GM23338 (cell line): ENCODE results near the gene TNFRSF1A. TPM values are rescaled to one million over a fixed set of nuclear protein-coding genes. Genes with fewer than 3 reads are reported as not detected.

ENCODE experiments used
- ATAC-seq: fragments of 200-7000 bp; cut with Tn5 transposase; 3 replicates; pipeline ENCODE4 v1.9.1; 2020
- DNase-seq: peaks from one replicate; pipeline ENCODE4 v3.0.0-alpha.2; 2015; ENCODE audit warnings: low spot score
- H2AFZ ChIP-seq: fragments of 200-600 bp; sonication (generic); 2 replicates; pipeline ENCODE4 v1.8.0; 2016; ENCODE audit warnings: antibody characterized with exemption, mild to moderate bottlenecking, moderate library complexity
- H3F3A ChIP-seq: fragments of 200-600 bp; sonication (generic); replicated peaks from 2 replicates; pipeline ENCODE4 v1.8.0; 2017; ENCODE audit warnings: antibody characterized with exemption, mixed run types, low read depth
- H3K27ac ChIP-seq: fragments of 200-600 bp; sonication (generic); 2 replicates; pipeline ENCODE4 v1.6.1; 2016; ENCODE audit warnings: low read depth
- H3K27me3 ChIP-seq: fragments of 200-600 bp; sonication (generic); 2 replicates; pipeline ENCODE4 v1.8.0; 2016; ENCODE audit warnings: mild to moderate bottlenecking, mixed run types, moderate library complexity; ENCODE audit not compliant: insufficient read depth
- H3K36me3 ChIP-seq: fragments of 200-600 bp; sonication (generic); 2 replicates; pipeline ENCODE4 v1.8.0; 2016; ENCODE audit warnings: mild to moderate bottlenecking; ENCODE audit not compliant: insufficient read depth
- H3K4me1 ChIP-seq: fragments of 200-600 bp; sonication (generic); 2 replicates; pipeline ENCODE4 v1.8.0; 2016; ENCODE audit warnings: mild to moderate bottlenecking, moderate library complexity; ENCODE audit not compliant: insufficient read depth
- H3K4me2 ChIP-seq: fragments of 200-600 bp; sonication (generic); 2 replicates; pipeline ENCODE4 v1.7.1; 2017; ENCODE audit warnings: mixed run types
- H3K4me3 ChIP-seq: fragments of 200-600 bp; sonication (generic); 2 replicates; pipeline ENCODE4 v1.6.1; 2016; ENCODE audit warnings: mixed run types
- H3K79me2 ChIP-seq: fragments of 200-600 bp; sonication (generic); replicated peaks from 2 replicates; pipeline ENCODE4 v1.8.0; 2017; ENCODE audit warnings: mild to moderate bottlenecking; ENCODE audit not compliant: insufficient read depth
- H3K9me2 ChIP-seq: fragments of 200-600 bp; sonication (generic); 2 replicates; pipeline ENCODE4 v1.8.0; 2017; ENCODE audit not compliant: insufficient read depth
- H4K20me1 ChIP-seq: fragments of 200-600 bp; sonication (generic); replicated peaks from 2 replicates; pipeline ENCODE4 v1.8.0; 2017; ENCODE audit warnings: mild to moderate bottlenecking; ENCODE audit not compliant: insufficient read depth
- H3K27ac Mint-ChIP-seq: 2 replicates; pipeline ENCODE4 v1.8.0; 2020; ENCODE audit warnings: inconsistent platforms, mild to moderate bottlenecking, moderate library complexity, mixed read lengths
- H3K27me3 Mint-ChIP-seq: 3 replicates; pipeline ENCODE4 v1.8.0; 2022; ENCODE audit warnings: low read depth, mild to moderate bottlenecking, moderate library complexity, mixed read lengths, inconsistent platforms; ENCODE audit not compliant: insufficient read depth, poor library complexity
- H3K36me3 Mint-ChIP-seq: 3 replicates; pipeline ENCODE4 v1.8.0; 2021; ENCODE audit warnings: low read depth, mild to moderate bottlenecking, inconsistent platforms, moderate library complexity, mixed read lengths
- H3K4me1 Mint-ChIP-seq: 3 replicates; pipeline ENCODE4 v1.8.0; 2020; ENCODE audit warnings: mild to moderate bottlenecking, inconsistent platforms, mixed read lengths
- H3K4me3 Mint-ChIP-seq: 3 replicates; pipeline ENCODE4 v1.8.0; 2021; ENCODE audit warnings: moderate library complexity, mild to moderate bottlenecking, inconsistent platforms, mixed read lengths
- H3K9me3 Mint-ChIP-seq: 3 replicates; pipeline ENCODE4 v1.8.0; 2020; ENCODE audit warnings: moderate library complexity, mild to moderate bottlenecking, inconsistent platforms, mixed read lengths
- CREB1 ChIP-seq: fragments of 250-450 bp; sonication (Bioruptor Pico); IDR thresholded peaks from 2 replicates; pipeline ENCODE4 v1.5.0; 2020; ENCODE audit warnings: low read depth, mild to moderate bottlenecking, moderate library complexity
- CTCF ChIP-seq, 2 experiments: fragments of 200-600 bp in 1 of 2; sonication (generic) in 1 of 2; conservative IDR thresholded peaks; 2 replicates each; pipeline versions ENCODE4 v1.5.1 to v1.6.1; 2016 to 2017; ENCODE audit warnings: antibody characterized with exemption in 2 of 2, low read depth in 2 of 2, mild to moderate bottlenecking in 2 of 2, moderate library complexity in 1 of 2
- ETS1 ChIP-seq: IDR thresholded peaks from 2 replicates; pipeline ENCODE4 v1.6.1; 2016; ENCODE audit warnings: antibody characterized with exemption
- EZH2 ChIP-seq: fragments of 200-600 bp; sonication (generic); IDR thresholded peaks from one replicate; pipeline ENCODE4 v1.8.0; 2017; ENCODE audit warnings: antibody characterized with exemption, mild to moderate bottlenecking, low read depth; ENCODE audit not compliant: unreplicated experiment
- JUNB ChIP-seq: IDR thresholded peaks from one replicate; pipeline ENCODE4 v1.6.1; 2016; ENCODE audit warnings: antibody characterized with exemption; ENCODE audit not compliant: unreplicated experiment
- POLR2AphosphoS5 ChIP-seq: IDR thresholded peaks from 2 replicates; pipeline ENCODE4 v1.6.1; 2016; ENCODE audit warnings: antibody characterized with exemption, low read depth
- REST ChIP-seq: IDR thresholded peaks from one replicate; pipeline ENCODE4 v1.6.1; 2018; ENCODE audit warnings: antibody characterized with exemption; ENCODE audit not compliant: unreplicated experiment
- STAT1 ChIP-seq: IDR thresholded peaks from one replicate; pipeline ENCODE4 v1.6.1; 2016; ENCODE audit warnings: antibody characterized with exemption; ENCODE audit not compliant: unreplicated experiment
- ZNF331 ChIP-seq: fragments of 250-450 bp; sonication (Bioruptor Pico); IDR thresholded peaks from 2 replicates; pipeline ENCODE4 v1.5.0; 2020; ENCODE audit warnings: low read depth, mild to moderate bottlenecking, moderate library complexity
- polyA plus RNA-seq: library from polyadenylated mRNA; unstranded; fragments of >200 nt; fragmentation: Nextera tagmentation; extraction: Ambion mirVana; gene quantifications from 2 replicates; pipeline ENCODE4 v1.2.1, GENCODE V29; 2016
- total RNA-seq: library from RNA; depleted of rRNA; stranded (reverse); fragments of >200 nt; shearing (Covaris generic); gene quantifications from 2 replicates; pipeline ENCODE4 v1.2.3, GENCODE V29; 2014

The TNFRSF1A gene
- total and polyA plus RNA-seq, 2 experiments from 2014 or later: 24.3 to 43.4 TPM

GRCh38 chr12:6317693-6318439, 24.0 kb downstream of the TNFRSF1A start:
- Histone ChIP-seq H3K27ac (no peak overlapping the region), H3K27me3 (no peaks in the 10 kb centered on the region), H3K79me2 (no peaks in the 10 kb centered on the region), H3K4me3 (no peak overlapping the region), H4K20me1 (no peaks in the 10 kb centered on the region), H3K4me2 (no peak overlapping the region), H3K4me1 (peaks cover 22% of the 10 kb centered on the region), H2AFZ (no peak overlapping the region), H3K9me2 (no peaks in the 10 kb centered on the region), H3K36me3 (peaks cover 12% of the 10 kb centered on the region), H3F3A (peaks cover 21% of the 10 kb centered on the region)
- TF ChIP-seq POLR2AphosphoS5: no peak
- TF ChIP-seq JUNB: no peak
- TF ChIP-seq CREB1 (CRISPR knock-in tag): no peak
- TF ChIP-seq STAT1: no peak
- TF ChIP-seq EZH2: no peak
- TF ChIP-seq ZNF331: no peak
- TF ChIP-seq ETS1: no peak
- H3K9me3 Mint-ChIP-seq: no peaks in the 10 kb centered on the region; the same call in 2 of the 3 replicates
- peaks cover 54% of the 10 kb centered on the region for H3K36me3 Mint-ChIP-seq
- no peak for ATAC-seq
- peaks cover 37% of the 10 kb centered on the region for H3K27me3 Mint-ChIP-seq
- H3K4me1 Mint-ChIP-seq: peaks cover 43% of the 10 kb centered on the region
- no peak overlapping the region; the same call in 2 of the 3 replicates for H3K4me3 Mint-ChIP-seq
- H3K27ac Mint-ChIP-seq: no peak overlapping the region
- no peak for DNase-seq

GRCh38 chr12:6316921-6317692, 24.8 kb downstream of the TNFRSF1A start:
- Histone ChIP-seq H3K27ac (no peak overlapping the region), H3K4me3 (no peak overlapping the region), H3K36me3 (peaks cover 12% of the 10 kb centered on the region), H3K79me2 (no peaks in the 10 kb centered on the region), H3F3A (peaks cover 13% of the 10 kb centered on the region), H3K9me2 (no peaks in the 10 kb centered on the region), H4K20me1 (no peaks in the 10 kb centered on the region), H2AFZ (no peak overlapping the region), H3K4me2 (no peak overlapping the region), H3K27me3 (no peaks in the 10 kb centered on the region), H3K4me1 (peaks cover 20% of the 10 kb centered on the region)
- H3K27me3 Mint-ChIP-seq: peaks cover 37% of the 10 kb centered on the region
- TF ChIP-seq REST (no peak), CTCF (conservative IDR thresholded peaks at IDR 0.05; ENCODE audit: low read depth in 2 of 2) (0 out of 4 replicates have a peak, but pooled peaks of 1 of the 2 experiments have one; percentile 9)
- H3K4me3 Mint-ChIP-seq: no peak overlapping the region
- H3K9me3 Mint-ChIP-seq: no peaks in the 10 kb centered on the region; the same call in 2 of the 3 replicates
- H3K36me3 Mint-ChIP-seq: peaks cover 54% of the 10 kb centered on the region
- H3K4me1 Mint-ChIP-seq: peaks cover 45% of the 10 kb centered on the region
- ATAC-seq (peak; percentile 42), DNase-seq (no peak)
- no peak overlapping the region for H3K27ac Mint-ChIP-seq
